Ammon's horn (tissue), 1 donor: Measurements from ENCODE around the gene APLP2.
"Not testable (repeated sequence)": the region's sequence is repeated elsewhere in the genome, so short reads cannot be mapped to it uniquely, and the experiment has no call there.

ENCODE experiments used
- DNase-seq: peaks from one replicate; pipeline ENCODE4 v3.0.0-alpha.2; 2016; ENCODE audit warnings: low spot score

Gene APLP2

DNA sequence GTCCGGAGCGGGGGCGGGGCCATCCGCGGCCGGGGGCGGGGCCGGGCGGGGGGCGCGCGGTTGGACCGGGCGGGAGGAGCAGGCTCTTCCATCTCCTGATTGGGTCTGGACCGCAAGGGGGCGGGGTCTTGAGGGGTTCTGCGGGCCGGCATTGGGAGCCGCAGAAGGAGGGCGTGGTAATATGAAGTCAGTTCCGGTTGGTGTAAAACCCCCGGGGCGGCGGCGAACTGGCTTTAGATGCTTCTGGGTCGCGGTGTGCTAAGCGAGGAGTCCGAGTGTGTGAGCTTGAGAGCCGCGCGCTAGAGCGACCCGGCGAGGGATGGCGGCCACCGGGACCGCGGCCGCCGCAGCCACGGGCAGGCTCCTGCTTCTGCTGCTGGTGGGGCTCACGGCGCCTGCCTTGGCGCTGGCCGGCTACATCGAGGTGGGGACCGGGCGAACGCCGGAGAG, at the start of gene APLP2:
TSS of gene APLP2 (plus strand) at position 236 of the 450 bp plus-strand sequence. CDS start at position 320, 84 bp downstream.
- peak; percentile 99 for DNase-seq

DNA sequence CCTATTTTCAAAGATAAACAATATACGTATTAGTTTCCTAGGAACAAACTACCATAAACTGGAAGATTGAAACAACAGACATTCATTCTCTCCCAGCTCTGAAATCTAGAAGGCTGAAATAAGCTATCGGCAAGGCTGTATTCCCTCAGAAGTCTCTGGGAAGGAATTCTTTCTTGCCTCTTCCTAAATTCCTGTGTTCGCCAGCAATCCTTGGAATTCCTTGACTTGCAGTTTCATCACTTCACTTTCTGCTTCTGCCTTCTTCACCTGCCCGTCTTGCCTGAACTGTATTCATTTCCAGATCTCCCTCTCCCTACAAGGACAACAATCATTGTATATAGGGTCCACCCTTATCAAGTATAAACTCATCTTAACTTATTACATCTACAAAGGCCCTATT, 49.4 kb upstream of the APLP2 start:
- no peak for DNase-seq

DNA sequence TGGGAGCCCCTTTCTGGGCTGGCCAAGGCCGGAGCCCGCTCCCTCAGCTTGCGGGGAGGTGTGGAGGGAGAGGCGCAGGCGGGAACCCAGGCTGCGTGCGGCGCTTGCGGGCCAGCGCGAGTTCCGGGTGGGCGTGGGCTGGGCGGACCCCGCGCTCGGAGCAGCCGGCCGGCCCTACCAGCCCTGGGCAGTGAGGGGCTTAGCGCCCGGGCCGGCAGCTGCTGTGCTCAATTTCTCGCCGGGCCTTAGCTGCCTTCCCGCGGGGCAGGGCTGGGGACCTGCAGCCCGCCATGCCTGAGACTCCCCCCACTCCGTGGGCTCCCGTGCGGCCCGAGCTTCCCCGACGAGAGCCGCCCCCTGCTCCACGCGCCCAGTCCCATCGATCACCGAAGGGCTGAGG, 48.1 kb upstream of the APLP2 start:
- not testable (repeated sequence) for DNase-seq

DNA sequence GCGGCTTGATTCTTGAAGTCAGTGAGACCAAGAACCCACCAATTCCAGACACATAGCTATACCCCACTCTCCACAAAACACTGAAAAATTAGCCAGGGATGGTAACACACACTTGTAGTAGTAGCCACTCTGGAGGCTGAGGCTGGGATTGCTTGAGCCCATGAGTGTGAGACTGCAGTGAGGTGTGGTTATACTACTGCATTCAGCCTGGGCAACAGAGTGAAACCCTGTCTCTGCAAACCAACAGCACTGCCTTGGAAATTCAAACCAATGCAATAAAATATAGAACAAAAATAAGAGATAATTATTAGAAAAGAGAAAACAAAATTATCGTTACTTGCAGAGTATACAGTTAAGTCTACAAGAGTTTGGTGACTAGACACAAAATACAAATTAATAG, 46.9 kb upstream of the APLP2 start:
- DNase-seq, result no peak

DNA sequence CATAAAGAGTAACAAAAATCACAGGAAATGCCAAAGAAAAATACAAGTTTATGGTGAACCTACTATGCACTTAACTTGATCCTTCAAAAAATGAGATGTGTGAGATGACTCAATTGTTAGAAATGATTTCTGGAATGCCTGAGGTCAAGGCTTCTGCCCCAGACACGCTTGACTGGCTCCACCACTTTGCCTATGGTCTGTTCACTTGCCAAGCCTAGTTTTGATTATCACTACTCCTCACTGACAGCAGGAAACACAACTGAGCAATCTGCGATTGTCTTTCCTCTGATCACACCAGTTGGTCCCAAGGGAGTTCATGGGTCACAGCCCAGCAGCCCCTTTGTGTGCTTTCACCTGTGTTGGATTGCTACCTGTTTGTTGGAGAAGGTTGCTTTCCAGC, 46.5 kb upstream of the APLP2 start:
- DNase-seq, result no peak

DNA sequence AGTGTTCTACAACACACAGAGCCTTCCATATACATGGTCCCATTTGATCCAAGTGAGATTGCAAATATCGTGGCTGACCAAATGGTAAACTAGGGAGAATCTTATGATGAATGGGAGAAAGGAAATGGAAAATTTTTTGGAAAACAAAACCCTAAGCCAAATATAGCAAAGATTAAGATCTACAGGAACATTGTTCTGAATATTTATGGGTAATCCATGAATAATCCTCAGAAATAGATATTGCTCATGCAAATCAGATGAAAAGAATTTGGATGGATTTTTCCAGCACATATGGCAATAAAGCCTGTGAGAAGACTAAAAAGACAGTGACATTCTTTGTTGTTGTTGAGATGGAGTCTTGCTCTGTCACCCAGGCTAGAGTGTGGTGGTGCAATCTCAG, 45.3 kb upstream of the APLP2 start:
- DNase-seq, result no peak

DNA sequence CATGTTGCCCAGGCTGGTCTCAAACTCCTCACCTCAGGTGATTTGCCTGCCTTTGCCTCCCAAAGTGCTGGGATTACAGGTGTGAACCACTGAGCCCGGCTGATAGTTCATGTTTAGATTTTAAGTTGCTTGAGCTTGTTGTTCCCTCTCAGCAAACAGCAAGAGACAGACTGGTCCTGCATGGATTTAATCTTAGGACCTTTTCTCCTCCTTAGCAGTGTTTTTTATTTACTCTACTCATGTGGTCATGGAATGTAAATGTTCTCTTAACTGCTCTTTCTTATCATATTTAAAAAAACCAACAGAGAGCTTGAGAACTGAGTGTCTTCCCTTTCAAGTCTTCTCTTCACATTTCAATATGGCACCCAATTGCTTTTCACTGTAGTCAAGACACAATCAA, 44.3 kb upstream of the APLP2 start:
- DNase-seq, result no peak

DNA sequence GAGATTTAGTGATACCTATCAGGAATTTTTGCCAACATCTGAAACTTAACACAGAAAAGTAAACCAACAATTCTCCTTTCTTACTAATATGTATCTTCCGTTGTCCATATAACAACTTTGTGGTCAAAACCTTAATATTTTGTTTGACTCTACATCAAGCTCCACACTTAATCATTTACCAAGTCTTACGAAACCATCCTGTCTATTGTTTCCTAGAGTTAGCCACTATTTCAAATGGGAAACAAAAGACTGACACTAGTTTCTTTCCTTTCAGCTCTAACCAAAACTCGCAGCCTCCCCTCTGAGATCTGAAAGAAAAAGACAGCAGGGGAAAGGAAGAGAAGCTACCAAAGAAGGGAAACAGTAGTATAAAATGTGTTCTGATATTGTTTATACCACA, 40.6 kb upstream of the APLP2 start:
- DNase-seq, result no peak

DNA sequence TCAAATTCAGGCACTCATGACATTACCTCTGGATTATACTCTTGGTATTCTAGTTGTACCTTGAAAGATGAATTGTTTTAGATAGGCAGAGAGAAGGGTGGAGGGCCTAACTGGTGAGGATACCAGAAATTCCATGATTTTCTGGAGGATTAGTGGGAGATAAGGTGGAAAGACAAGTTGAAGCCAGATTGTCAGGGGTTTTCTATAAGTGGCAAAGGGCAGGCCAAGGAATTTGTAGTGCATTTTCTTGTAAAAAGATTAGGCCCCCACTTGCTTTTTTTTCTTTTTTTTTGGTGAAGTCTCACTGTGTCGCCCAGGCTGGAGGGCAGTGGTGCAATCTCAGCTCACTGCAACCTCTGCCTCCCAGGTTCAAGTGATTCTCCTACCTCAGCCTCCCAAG, 38.6 kb upstream of the APLP2 start:
- no peak for DNase-seq

DNA sequence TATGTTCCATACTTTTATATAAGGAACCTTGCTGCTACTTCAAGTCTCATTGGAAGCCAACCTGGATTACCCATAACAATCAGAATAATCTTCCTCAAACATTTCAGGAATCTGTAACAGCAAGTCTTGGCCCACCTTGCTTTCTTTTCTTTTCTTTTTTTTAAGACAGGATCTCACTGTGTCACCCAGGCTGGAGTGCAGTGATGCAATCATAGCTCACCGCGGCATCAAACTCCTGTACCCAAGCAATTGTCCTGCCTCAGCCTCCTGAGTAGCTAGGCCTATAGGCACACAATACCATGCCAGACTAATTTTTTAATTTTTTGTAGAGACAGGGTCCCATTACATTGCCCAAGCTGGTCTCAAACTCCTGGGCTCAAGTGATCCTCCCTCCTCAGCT, 37.7 kb upstream of the APLP2 start:
- DNase-seq, result no peak

DNA sequence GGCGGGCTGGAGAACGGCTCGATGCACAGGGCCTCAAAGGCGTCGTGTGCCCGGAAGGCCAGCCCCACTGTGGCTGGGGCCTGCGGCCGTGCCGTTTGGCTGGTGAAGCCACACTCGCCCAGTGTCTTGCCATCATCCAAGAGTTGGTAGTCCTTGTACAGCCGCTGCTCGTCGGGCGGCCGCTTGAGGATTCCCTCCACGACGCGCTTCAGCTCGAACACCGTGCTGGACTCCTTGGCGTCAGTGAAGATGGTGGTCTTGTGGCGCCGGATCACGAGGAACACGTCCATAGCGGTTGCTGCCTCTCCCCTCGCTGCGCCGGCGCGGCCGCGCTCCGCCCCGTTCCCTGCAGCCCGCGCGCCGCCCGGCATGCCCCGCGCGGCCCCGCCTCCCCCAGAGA, 36.8 kb upstream of the APLP2 start:
- no peak for DNase-seq

DNA sequence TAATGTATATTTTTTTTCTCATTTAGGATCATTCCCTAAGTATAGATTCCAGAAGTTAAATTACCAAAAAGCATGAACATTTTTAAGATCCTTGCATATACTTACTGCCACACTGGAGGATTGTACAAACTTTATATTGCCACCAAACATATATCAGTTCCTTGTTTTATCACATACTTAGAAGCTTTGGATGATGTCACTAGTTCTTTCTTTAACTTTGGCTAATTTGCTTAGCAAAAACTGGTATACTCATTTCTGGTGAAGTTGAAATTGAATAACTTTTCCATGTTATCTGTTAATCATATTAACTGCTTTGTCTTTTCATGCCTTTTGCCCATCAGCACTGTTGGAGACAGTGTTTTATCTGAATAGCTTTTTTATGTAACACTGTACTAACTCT, 35.5 kb upstream of the APLP2 start:
- DNase-seq, result no peak

DNA sequence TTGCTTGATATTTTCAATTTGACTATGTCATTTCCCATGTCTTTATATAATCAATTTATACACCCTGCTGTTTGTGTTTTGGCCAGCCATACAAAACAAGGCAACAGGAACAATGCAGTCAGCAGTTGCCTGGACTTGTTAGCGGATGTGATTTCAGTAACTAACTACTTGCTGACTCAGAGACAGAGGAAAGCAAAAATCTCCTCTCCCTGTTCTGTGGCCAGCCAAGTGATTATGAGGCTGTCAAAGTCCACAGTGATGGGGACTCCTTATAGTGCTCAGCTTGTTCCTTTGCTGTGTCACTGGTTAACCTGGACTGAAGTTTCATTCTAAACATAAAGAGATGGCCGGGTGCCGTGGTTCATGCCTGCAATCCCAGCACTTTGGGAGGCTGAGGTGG, 32.6 kb upstream of the APLP2 start:
- DNase-seq, result peak; percentile 13

DNA sequence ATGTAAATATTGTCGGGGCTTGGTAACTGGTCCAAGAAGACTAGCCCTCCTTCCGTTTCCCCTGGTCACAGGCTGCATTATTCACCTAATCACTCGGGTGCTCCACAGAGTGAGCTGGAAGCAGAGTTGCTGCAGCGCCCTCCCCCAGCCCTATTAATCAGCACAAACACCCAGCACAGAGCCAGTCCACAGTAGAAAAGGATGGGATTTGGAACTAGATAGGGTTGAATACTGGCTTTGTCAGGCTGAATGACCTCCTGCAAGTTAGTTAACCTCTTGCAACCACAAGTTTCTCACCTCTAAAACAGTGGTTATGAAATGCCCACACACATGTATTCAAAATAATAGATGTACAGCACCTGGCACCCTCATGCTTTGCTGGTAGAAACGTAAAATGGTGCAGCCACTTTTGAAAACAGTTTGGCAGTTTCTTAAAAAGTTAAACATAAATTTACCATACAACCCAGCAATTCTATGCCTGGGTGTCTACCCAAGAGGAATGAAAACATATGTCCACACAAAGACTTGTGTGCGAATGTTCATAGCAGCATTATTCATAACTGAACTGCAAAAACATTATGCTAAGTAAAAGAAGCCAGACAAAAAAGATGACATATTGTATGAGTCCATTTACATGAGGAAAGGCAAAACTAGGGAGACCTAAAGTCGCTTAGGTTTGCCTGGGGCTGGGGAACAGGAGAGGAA, 31.7 kb upstream of the APLP2 start:
- peak; percentile 22 for DNase-seq

DNA sequence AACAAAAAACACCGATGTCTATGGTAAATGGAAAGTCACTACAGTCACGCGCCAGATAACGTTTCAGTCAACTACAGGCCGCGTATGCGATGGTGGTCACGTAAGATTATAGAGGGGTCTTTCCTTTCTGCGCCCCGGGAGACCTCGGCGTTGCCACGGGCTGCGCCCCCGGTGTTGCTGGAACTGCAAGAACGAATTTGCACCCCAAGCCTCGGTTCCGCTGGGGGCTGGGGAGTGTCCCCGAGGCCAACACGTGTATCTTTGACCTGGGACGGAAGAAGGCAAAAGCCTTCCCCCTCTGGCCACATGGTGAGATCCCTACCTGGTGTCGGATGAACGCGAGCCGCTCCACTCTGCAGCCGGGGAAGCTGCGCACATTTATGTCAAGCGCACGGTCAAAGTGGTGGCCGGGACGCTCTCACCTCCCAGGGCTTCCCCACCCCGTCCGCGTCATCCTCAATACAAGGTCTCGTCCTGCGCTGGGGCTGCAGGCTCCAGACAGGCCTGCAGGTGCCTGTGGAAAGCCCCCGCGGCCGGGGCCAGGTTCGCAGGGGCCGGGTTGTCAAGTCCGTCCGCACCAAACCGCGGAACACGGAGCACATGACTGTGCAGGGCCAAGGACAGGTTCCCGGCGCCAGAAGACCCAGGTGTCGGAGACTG, 29.3 kb upstream of the APLP2 start:
- no peak for DNase-seq

DNA sequence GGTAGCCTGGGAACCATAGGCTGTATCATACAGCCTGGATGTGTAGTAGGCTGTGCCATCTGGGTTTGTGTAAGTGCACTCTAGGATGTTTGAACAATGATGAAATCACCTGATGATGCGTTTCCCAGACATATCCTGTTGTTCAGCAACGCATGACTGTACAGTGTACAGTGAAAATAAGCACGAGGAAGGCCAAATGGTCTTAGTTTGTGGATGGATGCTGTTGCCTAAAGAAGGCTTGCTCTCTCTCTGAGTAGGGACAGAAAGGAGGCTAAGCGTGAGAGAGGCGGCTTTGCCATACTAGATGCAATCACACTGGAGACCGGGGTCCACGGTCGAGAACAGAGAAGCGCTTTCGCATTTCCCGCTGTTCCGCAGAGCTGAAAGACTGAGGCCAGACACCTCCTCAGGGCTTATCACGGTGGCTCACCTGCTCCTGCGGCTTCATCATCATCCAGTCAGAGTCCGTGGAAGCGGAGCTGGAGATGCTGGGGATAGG, 27.6 kb upstream of the APLP2 start:
- DNase-seq, result no peak

DNA sequence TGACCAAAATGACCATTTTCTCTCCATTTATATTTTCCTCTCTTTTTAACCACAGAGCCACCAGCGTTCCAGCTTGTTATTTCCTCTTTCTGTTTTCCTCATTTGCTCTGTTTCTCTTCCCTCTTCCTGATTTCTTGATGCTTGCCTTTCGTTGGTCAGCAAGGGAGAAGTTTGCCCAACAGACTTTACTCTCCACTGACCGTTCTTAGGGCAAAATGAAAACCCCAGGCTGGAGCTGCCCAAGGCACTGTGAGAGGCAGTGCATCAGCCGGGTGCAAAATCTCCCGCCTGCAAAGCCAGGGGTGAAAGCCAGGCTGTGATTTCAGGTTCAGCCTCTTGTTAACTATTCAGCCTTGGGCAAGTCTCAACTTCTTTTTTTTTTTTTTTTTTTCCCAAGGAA, 26.1 kb upstream of the APLP2 start:
- peak; percentile 57 for DNase-seq

DNA sequence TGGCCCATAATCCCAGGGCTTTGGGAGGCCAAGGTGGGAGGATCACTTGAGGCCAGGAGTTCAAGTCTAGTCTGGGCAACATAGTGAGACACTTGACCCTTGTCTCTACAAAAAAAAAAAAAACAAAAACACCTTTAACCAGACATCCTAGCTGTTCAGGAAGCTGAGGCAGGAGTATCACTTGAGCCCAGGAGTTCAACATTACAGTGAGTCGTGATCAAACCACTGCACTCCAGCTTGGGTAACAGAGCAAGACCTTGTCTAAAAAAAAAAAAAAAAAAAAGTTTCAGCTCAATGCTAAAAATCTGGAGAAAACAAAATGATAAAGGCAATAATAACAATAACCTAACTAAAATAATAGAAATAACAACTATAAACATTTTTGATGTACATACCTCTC, 22.6 kb upstream of the APLP2 start:
- no peak for DNase-seq

DNA sequence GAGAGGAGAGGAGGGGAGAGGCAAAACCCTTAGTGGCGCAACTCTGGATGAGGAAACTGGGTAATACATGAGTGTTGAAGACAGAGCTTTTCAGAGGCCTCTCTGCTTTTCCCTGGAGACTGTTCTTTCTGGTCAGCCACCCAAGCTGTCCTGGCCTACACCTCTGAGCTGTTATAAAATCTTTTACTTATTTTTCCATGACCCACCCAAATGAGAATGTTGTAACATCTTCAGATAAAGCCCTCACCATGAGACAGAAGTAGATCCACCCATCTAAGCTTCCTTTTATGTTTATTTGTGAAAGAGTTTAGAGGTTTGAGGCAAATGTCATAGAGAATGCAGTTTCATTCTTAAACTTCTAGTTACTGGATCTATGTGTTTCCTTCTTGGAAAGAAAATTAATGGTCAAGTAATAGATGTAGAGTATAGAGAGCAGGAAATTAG, 20.3 kb upstream of the APLP2 start:
- DNase-seq, result no peak

DNA sequence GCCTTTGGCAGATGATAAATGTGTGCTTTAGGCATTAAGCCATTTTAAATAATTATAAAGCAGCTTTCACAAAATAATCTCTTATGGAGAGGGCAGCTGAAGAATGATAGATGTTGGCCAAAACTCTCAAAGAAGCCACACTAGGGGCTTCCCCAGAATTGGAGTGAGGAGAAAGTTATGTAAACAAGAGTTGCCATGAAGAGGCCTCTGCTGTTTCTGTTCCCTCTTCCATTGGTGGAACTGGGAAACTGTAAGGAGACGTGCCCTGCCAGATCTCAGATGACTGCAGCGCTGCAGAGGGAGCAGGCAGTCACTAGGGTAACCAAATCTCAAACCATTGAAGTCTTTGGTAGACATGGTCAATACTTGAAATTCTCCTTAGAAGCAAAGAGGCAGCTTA, 19.4 kb upstream of the APLP2 start:
- DNase-seq, result peak; percentile 53

DNA sequence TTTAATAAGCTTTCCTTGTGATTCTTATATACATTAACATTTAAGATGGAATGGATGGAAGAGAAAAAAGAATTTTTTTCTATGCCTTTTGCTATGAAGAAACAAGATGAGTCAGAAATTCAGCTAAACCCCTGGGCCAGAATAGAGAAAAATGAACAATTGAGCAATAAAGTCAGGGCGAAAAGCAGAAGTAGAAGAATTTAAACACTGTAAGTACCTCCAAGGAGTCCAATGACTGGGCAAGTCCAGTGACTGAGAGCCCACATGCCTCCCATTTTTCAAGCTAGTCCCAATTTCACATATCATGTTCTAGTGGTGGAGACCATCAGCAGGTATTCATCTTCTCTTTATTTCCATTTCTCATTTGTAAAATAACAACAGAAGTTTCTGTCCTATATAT, 18.6 kb upstream of the APLP2 start:
- no peak for DNase-seq

DNA sequence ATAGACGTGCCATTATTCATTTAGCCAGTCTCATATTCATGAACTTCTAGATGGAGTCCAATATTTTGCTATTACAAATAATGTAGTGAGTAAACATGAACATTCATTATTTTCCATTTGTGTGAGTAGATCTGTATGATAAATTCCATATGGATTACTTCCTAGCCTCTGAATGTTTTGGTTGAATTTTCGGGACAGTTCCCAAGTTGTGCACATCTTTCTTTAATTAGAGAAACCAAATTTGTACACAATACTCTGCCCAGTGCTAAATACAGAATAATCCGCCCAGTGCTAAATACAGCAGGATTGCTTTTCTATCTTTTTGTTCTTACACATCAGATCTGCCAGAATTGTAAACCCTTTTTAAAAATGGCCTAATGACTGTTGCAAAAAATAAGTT, 17.1 kb upstream of the APLP2 start:
- no peak for DNase-seq

DNA sequence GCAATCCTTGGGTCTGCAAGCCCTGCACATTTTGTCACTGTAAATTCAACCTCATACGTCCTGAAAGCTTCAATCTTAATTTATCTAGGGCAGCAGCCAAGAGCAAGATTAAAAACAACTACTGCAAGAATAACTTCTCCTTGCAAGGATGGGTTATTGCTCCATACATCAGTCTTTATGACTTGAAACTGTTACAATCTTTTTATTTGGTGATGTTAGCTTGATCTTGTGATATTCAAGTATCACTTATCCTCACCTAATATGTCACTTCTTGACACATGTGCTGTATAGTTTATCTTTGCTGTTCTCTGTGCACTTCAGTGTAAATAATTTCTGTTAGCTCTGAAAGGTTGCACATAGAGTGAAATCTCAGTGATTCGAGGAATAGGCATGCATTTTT, 14.7 kb upstream of the APLP2 start:
- DNase-seq, result no peak

DNA sequence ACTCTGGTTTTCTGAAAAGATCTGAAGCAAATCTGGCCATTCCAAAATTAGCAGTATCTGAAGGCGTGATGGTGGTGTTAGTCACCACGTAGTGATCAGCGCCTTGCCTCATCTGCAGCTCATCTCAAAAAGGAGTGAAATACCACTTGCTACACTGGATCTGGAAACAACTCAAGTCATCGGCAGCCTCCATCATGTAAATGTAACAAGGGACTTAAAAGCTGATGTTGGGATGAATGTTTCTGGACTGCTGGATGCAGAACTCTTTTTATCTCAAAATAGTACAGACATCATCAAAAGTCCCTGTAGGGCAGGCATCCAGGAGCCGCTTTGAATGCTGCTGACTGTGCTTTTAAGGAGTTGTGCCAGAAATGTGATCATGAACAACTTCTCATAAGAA, 14.1 kb upstream of the APLP2 start:
- peak; percentile 59 for DNase-seq
